Choroid plexus epithelial cell (primary cell): Measurements from ENCODE around the gene AQP10.
"Not testable (repeated sequence)": the region's sequence is repeated elsewhere in the genome, so short reads cannot be mapped to it uniquely, and the experiment has no call there.

Source experiments
- DNase-seq: peaks from one replicate; pipeline ENCODE4 v3.0.0-alpha.2; 2010; ENCODE audit warnings: low read depth
- H3K4me3 ChIP-seq: 2 replicates; pipeline ENCODE4 v1.5.1; 2011; ENCODE audit warnings: low read depth, mild to moderate bottlenecking, control low read depth, low read length, moderate library complexity
- CTCF ChIP-seq: conservative IDR thresholded peaks from 2 replicates; pipeline ENCODE4 v1.5.1; 2011; ENCODE audit warnings: low read depth, mild to moderate bottlenecking, control low read depth, inconsistent platforms, low read length, moderate library complexity

The AQP10 gene

GRCh38 chr1:154316704-154317103, 4.2 kb upstream of the AQP10 start:
- H3K4me3 ChIP-seq: no peak overlapping the region
- TF ChIP-seq CTCF: no peak
- no peak for DNase-seq

DNA sequence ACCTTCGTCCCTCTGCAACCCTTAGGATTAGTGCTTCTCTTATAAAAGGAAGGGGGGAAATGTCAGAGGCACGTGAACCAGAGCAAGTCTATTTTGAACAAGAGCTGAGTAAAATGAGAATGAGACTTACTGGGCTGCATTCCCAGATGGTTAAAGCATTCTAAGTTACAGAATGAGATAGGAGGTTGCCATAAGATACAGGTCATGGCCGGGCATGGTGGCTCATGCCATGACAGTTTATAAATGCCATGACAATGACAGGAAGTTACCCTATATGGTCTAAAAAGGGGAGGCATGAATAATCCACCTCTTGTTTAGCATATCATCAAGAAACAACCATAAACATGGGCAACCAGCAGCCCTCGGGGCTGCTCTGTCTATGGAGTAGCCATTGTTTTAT, 2.5 kb upstream of the AQP10 start:
- TF ChIP-seq CTCF: no peak
- H3K4me3 ChIP-seq: no peak overlapping the region
- no peak for DNase-seq

DNA sequence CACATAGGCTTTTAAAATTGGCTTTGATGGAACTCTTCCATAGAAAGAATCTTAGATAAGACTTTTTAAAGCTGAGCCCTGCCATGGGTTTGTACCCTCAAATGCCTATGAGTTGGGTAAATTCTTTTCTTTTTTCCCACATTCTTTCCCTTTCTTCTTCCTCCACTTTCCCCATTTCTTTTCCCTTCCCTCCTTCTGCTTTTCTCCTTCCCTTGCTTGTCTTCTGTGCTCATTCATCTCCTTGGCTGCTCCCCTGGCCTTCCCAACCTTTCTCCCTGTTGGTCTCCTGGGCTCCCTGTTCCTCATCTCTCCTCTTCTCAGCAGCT, 679 bp downstream of the AQP10 start:
- not testable (repeated sequence) for DNase-seq, H3K4me3 ChIP-seq

- no peak overlapping the region for H3K4me3 ChIP-seq
- no peak for DNase-seq
- TF ChIP-seq CTCF: no peak
Observed at GRCh38 chr1:154323493-154323892, 2.6 kb downstream of the AQP10 start.

- TF ChIP-seq CTCF: no peak
- peak overlapping the region; percentile 76 for H3K4me3 ChIP-seq
Observed at GRCh38 chr1:154324241-154324640, 3.3 kb downstream of the AQP10 start.

DNA sequence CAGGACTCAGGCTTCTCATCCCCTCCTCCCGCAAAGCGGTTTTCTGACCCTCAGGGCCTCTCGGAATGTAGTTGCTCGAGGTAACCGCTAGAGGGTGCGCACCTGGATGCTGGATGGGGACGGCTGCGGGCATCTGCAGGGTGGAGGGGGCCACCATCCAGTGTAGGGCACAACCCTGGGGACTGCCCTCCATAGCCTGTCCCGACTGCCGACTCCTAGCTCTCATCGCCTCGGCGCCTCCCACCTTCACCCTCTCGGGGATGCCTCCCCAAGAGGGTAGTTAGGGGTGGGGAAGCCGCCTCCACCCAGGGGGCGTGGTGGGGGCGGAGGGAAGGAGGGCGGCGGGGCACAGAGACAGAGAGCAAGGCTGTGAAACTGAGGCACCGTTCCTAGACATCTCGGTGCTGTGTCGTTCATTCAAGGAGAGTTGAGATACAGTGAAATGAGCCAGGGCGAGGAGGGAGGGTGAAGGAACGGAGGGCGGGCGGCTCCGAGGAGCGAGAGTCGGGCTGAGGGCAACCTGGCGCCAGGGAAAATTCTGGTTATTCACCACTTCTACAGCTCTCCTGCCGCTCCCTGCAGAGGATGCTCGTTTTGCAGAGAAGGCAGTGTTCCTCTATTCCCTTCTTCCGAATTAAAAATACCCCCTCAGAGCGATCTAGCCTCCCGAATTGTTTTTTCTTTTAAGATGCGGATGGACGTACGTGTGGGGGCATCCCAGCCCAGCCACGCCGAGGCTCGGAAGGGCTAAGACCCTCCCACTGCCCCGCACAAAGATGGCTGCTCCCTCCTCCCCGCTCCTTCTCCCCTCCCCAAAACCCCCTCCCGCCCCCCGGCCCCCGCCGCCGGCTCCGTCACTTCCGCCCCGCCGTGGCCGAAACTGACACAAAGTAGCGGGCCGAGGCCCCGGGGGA, 4.0 kb downstream of the AQP10 start, which contains the start of gene ATP8B2:
Gene ATP8B2, plus strand, starts transcription at position 857 of the 914 bp plus-strand sequence. CDS start 2,617 bp downstream, outside the sequence.
- DNase-seq: peak; percentile 72
- H3K4me3 ChIP-seq: peak within 1 kb of the TSS; percentile 76
- peak; percentile 91 for TF ChIP-seq CTCF

More at GRCh38 chr1:154324241-154324640, 3.3 kb downstream of the AQP10 start:
- DNase-seq: no peak

DNA sequence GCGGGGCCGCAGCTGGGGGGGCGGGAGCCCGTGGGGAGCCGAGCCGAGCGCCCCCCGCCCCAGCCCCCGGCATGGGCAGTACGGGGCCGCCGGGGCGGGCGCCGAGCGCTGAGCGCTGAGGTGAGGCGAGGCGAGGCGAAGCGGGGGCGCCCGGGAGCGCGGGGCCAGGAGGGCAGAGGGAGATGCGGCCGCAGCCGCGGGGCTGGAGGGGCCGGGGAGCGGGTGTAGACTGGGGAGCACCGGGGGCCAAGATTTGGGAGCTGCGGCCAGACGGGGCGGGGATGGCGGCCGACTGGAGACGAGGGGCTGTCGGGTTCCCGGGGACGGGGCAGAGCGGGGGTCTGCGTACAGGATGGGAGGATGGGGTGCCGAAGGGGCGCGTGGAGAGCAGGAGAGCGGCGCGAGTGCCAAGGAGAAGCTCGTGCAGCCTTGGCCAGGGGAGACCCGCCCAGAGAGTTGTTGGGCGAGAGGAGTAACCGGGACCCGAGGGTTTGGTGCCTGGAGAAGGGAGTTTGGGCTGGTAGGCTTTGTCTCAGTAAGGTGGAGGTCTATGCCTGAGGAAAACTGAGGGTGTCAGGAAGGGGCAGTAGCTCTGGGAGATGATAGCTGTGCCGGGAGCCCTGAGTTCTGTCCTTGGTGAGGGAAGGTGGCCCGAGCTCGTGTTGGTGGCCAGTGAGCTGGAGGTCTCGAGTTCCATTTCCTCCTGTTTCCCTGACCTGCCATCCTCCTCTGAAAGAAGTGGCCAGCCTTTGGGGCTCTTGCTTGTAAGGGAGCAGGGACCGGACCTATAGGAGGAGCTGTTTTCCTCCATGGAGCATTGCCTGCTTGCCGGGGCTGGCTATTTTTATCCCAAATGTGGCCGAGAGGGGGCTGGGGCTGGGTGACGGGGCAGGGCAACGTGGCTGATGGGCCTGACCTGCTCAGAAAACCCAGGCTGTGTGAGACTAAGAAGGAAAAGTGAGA, 5.0 kb downstream of the AQP10 start:
- TF ChIP-seq CTCF: peak; percentile 72
- DNase-seq: peak; percentile 86
- H3K4me3 ChIP-seq: peak overlapping the region; percentile 76
